ENCODE measurements around the gene SDHC.
A peak's percentile ranks its signal among the peaks of the same experiment; 100 is the strongest.

The SDHC gene, protein sequence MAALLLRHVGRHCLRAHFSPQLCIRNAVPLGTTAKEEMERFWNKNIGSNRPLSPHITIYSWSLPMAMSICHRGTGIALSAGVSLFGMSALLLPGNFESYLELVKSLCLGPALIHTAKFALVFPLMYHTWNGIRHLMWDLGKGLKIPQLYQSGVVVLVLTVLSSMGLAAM

DNA sequence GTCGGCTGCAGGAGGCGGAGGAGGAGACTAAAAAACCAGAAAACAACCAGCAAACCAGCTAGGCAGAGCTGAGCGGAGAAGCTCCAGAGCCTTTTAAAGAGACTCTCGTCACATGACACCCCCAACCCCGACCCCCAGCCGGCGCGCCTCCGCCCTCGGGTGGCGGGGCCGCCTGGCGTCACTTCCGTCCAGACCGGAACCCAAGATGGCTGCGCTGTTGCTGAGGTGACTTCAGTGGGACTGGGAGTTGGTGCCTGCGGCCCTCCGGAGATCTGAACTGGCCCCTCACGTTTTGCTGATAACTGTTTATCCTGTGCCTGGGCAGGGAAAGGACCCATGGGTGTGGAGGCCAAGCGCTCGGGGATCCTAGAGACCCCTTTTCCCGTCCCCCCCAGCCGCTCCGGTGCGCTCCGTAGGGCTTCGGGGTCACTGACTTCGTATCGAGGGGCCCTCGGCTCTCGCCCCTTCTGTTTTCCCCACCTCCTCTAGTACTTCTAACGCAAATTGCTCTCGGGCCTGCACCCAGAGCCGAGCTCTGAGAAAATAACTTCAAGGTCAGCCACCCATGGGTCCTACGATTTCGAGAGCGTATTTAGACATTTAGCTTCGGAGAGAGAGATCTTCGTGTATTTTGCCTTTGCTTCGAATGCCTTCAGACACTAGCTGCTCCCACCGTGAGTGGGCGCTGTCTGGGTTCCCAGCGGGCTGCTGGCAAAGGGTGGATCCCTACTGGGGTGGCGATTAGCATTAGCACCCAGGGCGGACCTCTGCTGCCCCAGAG, at the start of gene SDHC:
Gene SDHC (plus strand): TSS at position 181 of the 781 bp plus-strand sequence. CDS start 25 bp downstream, at position 206.
- DNase-seq: peak; percentile 88

DNA sequence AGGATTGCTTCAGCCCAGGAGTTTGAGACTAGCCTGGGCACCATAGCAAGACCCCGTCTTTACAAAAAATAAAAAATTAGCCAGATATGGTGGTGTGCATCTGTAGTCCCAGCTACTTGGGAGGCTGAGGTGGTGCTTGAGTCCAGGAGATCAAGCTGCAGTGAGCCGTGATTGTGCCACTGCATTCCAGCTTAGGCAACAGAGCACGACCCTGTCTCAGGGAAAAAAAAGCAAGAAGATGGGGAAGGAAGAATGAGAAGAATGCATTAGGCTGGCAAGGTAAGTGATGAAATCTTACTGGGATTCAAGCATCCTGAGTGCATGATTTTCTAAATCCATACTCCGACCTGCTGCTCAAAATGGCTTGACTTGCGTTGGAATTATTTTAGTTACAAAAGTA, 48.9 kb upstream of the SDHC start:
- no peak for DNase-seq

DNA sequence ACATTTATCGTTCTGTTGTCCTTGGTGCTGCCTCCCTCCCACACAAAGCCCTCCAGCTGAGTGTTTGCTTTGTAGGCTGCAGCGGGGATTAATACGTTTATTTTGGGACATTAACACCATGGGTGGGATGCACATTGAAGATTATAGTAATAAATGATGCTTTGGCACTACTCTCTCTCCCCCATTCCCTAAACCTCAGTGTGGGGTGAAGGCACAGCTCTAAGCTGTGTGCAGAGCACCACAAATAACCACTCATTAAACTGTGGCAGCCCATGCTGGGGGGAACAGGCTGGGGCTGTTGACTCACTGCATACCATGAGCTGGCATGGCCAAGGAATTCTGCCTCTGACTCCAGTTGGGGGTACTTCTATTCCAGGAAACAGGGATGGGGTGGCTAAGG, 48.0 kb upstream of the SDHC start:
- peak; percentile 10 for DNase-seq

DNA sequence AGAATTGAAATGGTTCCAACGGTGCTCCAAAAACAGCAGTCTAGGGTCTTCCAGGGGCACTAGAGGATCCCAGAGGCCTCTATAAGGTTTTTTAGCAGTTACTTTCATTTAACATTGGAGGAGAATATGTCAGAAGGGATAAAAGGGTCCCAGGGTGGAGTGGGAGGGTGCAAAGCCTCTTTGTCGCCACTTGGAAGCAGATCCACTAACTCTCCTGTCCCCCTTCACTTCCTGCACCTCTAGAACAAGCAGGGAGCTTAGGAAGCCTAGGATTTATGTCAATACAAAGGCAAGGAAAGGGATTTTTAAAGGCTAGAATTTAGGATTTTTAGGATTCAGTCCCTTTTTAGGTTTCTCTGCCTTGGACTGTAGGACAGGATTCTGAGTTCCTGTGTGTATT, 47.3 kb upstream of the SDHC start:
- DNase-seq: no peak

DNA sequence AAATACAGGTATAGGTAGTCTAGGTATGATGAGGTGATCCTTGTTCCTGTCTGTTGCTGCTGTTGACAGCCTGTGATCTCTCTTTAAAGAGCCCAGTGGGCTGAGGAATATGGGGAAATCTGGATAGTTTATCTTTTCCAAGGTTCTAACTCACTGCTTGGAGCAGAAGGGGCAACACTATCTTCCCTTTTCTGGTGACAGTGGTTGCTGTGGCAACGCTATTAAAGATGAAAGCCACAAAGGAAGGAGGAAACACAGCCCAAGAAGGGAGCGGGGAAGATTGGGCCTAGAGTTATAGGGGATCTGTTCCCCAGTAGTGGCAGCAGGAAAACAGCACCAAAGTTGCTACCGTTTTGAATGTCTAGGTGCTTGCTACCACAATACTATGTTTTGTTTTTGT, 46.9 kb upstream of the SDHC start:
- no peak for DNase-seq

DNA sequence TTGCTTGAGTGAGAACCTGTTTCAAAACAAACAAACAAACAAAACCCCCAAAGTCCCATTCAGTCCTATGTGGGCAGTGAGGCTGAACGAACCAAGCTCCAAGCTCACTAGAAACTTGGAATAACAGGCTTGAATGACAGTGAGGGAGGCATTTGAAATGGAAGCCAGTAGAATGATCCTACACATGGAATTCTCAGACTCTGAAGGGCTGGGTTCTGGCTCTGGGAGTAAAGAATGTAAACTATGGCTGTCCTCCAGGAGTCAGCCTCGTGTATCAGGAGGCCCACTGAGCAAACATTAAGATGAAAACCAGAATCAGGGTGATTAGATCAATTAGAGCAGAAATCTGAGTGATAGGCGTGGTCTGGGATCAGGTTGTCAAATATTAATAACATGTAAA, 40.8 kb upstream of the SDHC start:
- DNase-seq: no peak

DNA sequence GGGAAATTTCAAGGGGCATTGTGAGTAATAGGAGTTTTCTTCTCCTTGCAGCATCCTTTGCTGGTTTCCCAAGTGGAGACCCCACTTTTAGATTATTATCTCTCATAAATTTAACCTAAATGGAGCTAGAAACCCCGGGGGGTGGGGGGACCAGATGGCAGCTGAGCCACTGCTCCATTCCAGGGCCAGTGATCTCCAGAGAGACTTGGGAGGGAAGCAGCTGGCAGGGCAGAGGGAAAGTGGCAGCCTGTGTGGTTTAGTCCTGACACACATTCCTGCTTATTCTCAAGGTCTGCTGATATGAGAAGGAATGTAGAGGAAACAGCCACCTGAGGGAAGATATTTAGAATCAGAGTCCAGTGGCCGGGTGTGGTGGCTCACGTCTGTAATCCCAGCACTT, 39.3 kb upstream of the SDHC start:
- no peak for DNase-seq

DNA sequence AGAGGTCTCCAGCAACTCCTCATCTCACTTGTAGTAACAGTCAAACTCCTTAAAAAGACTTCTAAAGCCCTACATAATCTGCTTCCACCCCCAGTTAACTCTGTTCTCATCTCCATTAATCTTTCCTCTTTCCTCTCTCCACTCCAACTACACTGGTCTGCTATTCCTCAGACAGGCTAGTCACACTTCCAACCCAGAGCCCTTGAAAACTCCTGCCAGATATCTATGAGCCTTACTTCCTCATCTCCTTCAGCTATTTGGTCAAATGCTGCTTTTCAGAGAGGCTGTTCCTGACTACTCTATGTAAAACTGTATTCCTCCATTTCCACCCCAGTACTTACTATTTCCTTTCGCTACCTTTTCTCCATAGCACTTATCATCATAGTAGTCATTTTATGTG, 31.2 kb upstream of the SDHC start:
- no peak for DNase-seq

DNA sequence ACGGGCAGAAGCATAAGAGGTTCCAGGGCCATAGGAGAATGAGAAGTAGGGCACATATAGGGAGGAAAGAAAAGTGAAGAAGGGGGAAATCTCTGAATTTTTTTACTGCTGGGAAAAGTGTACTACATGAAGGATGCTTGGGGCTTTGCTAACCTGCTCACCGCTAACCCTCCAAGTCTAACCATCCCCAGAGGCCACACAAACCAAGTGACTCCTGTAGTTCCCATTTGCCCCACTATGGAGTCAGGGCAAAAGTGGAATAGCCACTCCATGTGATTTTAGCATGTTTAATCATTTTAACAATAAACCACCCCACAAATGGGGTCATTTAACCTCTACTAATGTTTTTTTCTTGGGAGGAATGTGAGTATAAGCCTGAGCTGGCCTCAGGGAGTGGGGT, 29.1 kb upstream of the SDHC start:
- DNase-seq: no peak

DNA sequence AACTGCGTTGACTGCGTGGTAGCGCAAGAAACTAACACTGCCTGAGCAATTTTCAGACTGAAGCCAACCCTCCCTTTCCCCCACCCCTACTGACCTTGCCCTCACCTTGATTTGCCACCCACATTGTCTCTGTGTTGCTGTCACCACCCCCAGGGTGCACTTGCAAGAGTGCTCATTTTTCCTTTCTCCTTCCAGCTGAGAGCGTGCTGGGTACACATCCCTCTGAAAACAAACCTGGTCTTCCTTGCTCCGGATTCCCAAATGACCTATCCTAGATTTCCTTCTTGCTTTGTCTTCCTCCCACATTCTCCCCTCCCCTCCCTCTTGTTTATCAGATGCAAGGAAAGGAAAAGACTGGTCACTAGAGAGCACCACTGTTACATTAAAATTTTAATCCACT, 28.7 kb upstream of the SDHC start:
- DNase-seq: no peak

DNA sequence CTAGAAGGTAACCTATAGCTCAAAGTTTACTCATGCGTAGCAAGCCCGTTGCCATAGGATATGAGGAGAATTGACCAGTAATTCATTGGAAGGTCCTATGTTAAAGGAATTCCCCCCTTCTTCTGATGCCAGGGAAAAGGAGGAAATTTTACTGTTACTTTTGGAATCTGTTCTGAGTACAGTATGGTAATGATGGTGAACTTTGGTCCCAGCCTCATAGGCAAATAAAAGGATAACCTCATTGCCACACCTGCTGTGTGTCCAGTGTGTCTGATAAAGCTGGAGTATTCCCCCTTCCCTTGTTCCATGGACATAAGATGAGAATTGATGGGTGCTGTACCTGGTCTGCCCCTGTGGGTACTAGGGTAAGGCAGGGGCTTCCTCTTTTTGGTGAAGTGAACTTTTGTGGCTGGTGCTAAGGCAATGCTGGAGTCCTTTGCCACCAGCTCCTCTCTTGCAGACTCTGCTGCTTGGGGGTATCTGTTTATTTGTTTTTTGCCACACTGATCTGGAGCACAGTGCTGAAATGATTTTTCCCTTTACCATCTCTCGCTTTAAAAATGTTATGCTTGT, 26.6 kb upstream of the SDHC start:
- no peak for DNase-seq

DNA sequence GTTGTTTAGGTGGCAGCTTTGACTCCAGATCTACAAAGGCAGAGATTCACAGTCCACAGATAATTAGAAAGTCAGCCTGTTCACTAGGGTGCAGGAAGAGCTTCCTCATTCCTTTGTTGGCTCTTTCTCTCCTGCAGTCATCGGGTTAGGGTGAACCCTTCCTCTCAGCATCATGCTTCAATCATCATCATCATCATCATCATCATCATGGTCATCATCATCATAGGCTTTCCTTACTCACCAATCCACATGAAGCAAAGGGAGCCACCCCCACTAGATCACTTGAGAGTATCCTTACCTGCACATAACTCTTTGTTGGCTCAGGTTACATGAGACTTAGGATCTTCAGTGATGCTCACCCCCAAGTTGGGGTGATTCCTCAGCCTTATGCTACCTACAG, 23.4 kb upstream of the SDHC start:
- no peak for DNase-seq

DNA sequence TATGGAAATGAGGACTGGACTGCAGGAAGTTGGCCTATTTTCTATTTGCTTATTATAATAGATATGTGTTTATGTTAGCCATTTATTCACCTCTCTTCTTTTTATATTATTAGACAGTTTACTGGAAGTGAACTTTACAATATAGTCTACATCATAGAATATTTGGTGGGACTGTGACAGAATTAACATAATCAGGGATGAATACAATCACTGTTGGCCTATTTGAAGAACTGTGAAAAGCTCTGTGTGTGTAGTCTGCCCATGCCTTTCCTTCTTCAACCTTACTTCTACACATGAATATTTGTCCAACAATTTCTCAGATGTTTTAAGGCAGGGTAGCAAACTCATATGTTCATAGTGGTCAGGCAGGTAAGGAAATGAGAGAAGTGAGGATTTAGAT, 16.8 kb upstream of the SDHC start:
- DNase-seq: no peak

DNA sequence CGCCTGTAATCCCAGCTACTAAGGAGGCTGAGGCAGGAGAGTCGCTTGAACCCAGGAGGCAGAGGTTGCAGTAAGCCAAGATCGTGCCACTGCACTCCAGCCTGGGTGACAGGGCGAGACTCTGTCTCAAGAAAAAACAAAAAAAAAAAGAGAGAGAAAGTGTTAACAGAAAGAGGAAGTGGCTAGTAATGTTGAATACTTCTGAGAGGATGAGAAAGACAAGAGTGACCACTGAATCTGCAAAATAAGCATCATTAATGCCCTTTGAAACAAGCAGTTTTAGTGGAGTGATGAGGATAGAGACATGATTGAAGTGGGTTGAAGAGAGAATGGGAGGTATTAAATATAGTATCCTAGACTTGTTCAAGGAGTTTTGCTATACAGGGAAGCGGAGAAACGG, 16.1 kb upstream of the SDHC start:
- DNase-seq: no peak

DNA sequence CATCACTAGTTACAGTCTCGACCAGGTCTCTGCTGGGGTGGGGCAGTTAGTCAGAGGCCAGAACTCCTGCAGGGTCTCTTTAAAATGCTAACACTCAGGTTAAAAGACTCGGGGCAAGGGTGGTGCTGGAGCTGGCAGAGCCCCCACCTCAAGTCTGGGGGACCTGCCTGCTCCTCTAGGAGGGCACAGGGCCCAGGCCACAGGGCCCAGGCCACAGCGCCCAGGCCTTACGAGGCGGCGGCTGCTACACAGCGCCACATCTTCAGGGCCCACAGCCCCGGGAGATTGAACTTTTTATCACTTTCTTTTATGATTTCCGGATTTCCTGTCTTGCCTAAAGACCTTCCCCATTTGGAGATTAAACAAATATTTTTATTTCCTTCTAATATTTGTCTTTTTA, 14.8 kb upstream of the SDHC start:
- no peak for DNase-seq

DNA sequence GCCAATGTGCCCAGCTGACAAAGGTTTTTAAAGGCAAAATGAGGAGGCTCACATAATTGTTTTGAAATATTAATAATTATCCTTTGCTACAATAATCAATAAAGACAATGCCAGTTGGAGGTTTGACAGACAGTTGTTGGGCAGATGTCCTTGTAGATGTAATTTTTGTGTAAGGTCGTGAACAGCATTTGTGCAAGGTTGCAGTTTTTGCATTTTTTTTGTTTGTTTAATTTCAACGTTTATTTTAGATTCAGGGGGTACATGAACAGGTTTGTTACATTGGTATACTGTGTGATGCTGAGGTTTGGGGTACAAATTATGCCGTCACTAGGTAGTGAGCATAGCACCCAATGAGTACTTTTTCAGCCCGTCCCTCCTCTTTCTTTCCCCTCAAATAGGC, 13.7 kb upstream of the SDHC start:
- no peak for DNase-seq

DNA sequence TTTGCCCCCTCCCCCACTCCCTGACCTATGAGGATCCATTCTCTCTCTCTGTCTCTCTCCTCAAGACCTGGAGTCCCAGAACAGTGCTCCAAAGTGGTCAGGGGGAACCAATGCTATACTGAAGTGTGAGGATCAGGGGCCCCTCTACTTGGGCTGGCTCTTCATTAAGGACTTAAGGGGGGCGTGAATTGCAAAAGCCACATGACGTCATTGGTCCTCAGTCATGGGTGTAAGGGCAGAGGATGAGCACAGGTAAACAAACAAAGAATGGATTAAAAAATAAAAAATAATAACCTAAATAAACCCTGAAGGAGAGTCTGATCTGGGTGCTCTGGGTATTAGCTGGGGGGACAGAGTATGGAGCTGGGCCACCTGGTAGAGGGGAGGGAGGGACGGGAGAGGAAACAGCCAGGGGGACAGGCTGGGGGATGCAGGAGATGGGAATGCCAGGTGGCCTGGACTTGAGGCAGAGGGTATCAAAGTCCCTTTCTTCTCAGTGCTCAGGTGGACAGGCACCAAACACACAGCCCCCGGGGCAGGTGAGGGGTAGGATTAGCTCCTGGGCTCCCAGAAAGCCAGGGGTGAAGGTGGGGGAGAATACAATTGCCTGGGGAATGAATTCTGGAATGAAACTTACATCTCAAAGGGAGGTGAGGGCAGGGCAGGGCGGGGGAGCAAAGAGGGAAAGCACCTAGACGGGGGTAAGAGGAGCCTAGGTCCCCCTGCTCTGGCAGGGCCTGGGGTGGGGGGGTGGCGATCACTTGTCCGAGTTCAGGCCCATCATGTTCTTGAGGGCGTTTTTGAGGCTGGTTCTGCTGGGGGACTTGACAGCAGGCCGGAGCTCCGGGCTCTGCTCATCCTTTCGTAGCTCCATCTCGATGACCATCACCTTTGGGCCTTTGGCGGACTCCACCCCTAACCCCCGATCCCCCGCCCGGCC, 9.0 kb upstream of the SDHC start:
- DNase-seq: no peak

DNA sequence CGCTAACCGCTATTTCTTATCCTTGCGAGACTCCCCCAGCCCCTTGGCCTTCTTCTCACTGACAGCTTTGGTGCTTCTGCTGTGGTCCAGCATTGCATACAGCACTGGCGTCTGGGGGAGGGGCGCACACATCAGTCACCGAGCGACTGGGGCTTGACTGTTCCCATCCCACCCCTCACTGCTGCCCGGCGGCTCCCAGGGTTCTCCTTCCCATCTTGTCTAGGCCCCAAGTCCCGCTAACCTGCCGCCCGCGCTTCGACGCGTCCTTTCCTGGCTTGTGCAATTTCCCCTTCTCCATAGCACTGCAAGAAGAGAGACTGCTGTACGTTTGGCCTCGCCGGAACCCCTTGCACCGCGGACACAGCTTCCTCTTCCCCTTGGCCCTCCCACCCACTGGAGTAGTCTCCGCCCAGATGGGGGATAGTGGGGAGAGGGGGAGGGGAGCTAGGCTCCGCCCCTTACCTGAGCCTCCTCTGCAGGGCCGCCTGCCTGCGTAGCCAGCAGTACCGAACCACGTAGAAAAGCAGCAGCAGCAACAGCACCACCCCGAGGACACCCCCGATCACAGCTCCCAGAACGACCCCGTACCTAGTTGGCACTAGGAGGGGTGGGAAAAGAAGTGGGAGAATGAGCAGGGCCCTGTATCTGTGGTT, 8.2 kb upstream of the SDHC start:
- DNase-seq: peak; percentile 57

DNA sequence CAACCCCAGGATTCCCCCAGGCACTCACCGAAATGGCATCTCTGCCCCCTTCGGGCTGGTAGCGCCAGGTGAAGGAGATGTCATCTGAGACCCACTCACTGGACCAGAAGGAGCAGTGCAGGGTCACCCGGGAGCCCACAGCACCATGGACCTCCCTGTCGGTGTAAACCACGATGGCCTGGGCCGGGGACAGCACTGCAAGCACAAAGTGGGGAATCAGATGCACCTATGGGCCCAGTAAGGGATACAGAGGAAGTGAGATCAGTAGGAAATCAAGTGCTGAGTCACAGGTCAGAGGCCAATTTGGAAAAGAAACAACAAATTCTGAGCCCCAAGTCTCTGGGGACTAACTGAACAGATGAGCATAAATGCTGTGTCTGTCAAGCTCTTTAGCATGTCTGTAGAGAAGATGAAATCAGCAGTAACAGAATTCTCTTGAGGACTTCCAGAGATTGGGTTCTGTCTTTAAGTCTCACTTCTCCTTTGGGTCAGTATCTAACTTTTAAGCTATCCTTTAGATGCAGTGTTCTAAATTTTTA, 6.9 kb upstream of the SDHC start:
- DNase-seq: peak; percentile 54

DNA sequence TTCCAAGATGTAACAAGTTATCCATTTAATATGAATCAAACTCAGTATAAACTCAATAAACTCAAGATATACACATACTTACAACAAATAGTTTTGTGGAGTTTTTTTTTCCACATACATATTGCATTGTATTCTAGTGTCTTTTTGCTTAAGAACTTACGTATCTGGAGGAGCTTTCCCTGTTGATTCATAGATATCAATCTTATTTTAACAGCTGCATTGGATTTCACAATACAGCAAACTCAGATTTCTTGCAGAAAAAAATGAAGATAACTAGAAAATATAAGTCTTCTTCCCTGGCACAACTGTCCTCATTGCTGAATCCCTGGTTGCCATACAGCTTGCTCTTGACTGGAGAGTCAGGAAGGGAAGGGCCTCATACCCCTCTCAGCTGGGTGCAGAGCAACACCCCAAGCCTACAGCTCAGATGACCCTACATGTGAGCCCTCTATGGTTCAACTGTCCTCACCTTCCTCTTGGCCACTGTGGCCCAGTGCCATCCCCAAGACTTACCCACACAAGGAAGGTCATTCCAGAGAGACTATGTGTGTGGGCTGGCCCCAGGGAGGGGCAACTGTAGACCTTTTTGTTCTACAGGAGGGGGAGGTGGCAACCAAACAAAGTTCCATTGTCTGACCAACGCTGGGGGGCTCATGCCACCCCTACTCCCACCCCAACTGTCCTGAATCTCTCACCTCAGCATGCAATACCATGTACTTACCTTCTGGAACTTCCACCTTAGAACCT, 6.1 kb upstream of the SDHC start:
- no peak for DNase-seq

DNA sequence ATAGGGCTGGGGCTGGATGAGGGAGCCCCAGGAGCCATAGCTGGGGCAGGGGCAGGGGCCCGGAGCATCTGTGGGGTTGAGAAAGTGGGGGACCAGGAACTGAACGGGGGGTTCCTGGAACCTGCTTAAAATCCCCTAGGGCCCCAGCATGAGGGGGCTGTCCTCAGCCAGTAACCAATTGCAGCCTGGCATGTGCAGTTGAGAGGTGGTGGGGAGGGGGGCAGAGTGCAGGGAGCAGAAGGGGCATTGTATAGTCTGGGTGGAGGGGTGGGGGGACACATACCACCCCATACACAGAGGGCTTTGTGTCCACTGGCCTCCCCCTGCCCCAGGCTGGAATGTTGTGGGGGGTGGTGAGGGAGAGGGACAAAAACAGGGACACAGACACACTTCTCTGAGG, 4.3 kb upstream of the SDHC start, which contains the start of gene MPZ:
Gene MPZ (minus strand): TSS at position 101 of the 400 bp plus-strand sequence. CDS start 63 bp downstream, at position 38.
- no peak for DNase-seq

Measured in fibroblast of skin of right biceps (primary cell).